ENCODE data around the gene RAMAC. TPM values are rescaled to one million over a fixed set of nuclear protein-coding genes. Genes with fewer than 3 reads are reported as not detected.

Gene RAMAC
- total RNA-seq, 4 donors from 2014 or later, result 12.8 to 13.9 (median 13.8) TPM

- no peak for TF ChIP-seq CTCF (IDR thresholded peaks at IDR 0.05; ENCODE audit: low read depth)
These were observed 6.3 kb upstream of the RAMAC start for GRCh38 chr15:82979726-82980125.

GRCh38 chr15:82980981-82981380, 5.0 kb upstream of the RAMAC start:
- no peak for TF ChIP-seq CTCF (IDR thresholded peaks at IDR 0.05; ENCODE audit: low read depth)

GRCh38 chr15:82986442-82986780, 401 bp downstream of the RAMAC start:
- no peak for TF ChIP-seq CTCF (IDR thresholded peaks at IDR 0.05; ENCODE audit: low read depth)

- no peak for TF ChIP-seq CTCF (IDR thresholded peaks at IDR 0.05; ENCODE audit: low read depth)
These were observed 6.5 kb downstream of the RAMAC start for GRCh38 chr15:82992436-82992998.

GRCh38 chr15:82993144-82993543, 7.1 kb downstream of the RAMAC start:
- no peak for TF ChIP-seq CTCF (IDR thresholded peaks at IDR 0.05; ENCODE audit: low read depth)

GRCh38 chr15:82995076-82995475, 9.1 kb downstream of the RAMAC start:
- no peak for TF ChIP-seq CTCF (IDR thresholded peaks at IDR 0.05; ENCODE audit: low read depth)

- TF ChIP-seq CTCF (IDR thresholded peaks at IDR 0.05; ENCODE audit: low read depth), result no peak
These were observed 9.9 kb downstream of the RAMAC start for GRCh38 chr15:82995938-82996337.
